Lung (tissue), 12 donors: ENCODE data around the gene PTH2R. TPM values are rescaled to one million over a fixed set of nuclear protein-coding genes. Genes with fewer than 3 reads are reported as not detected.
"Not testable (repeated sequence)": the region's sequence is repeated elsewhere in the genome, so short reads cannot be mapped to it uniquely, and the experiment has no call there.

Experiments used
- ATAC-seq: fragments of 200-7000 bp; cut with Tn5 transposase; one replicate; pipeline ENCODE4 v1.9.1; 2020; ENCODE audit warnings: moderate number of reproducible peaks; ENCODE audit not compliant: insufficient read depth, low FRiP score
- DNase-seq, 3 donors: peaks; one replicate each; pipeline ENCODE4 v3.0.0-alpha.2; 2013 to 2017
- H3K27ac ChIP-seq, 2 donors: one replicate each; pipeline ENCODE4 v1.5.1; 2013; ENCODE audit warnings: mild to moderate bottlenecking in 2 of 2, moderate library complexity in 2 of 2, control low read depth in 1 of 2, inconsistent platforms in 1 of 2, low read depth in 1 of 2, low read length in 1 of 2
- H3K27me3 ChIP-seq, 3 donors: one replicate each; pipeline ENCODE4 v1.5.1; 2013; ENCODE audit warnings: low read length in 2 of 3; ENCODE audit not compliant: control insufficient read depth in 3 of 3, insufficient read depth in 3 of 3
- H3K36me3 ChIP-seq, 4 donors: one replicate each; pipeline ENCODE4 v1.5.1; 2013; ENCODE audit warnings: low read length in 4 of 4, mild to moderate bottlenecking in 1 of 4, moderate library complexity in 1 of 4; ENCODE audit not compliant: control insufficient read depth in 4 of 4, insufficient read depth in 4 of 4
- H3K4me1 ChIP-seq, 5 donors: one replicate each; pipeline ENCODE4 v1.5.1; 2013; ENCODE audit warnings: low read length in 5 of 5, mild to moderate bottlenecking in 2 of 5, moderate library complexity in 1 of 5; ENCODE audit not compliant: control insufficient read depth in 5 of 5, insufficient read depth in 5 of 5
- H3K4me3 ChIP-seq: one replicate; pipeline ENCODE4 v1.5.1; 2013; ENCODE audit warnings: mild to moderate bottlenecking, control low read depth, moderate library complexity
- H3K9ac ChIP-seq, 2 donors: one replicate each; pipeline ENCODE4 v1.5.1; 2013; ENCODE audit warnings: low read length in 2 of 2, control low read depth in 1 of 2; ENCODE audit not compliant: insufficient read depth in 1 of 2
- H3K9me3 ChIP-seq, 4 donors: one replicate each; pipeline ENCODE4 v1.5.1; 2013; ENCODE audit warnings: low read length in 3 of 4, mild to moderate bottlenecking in 1 of 4, moderate library complexity in 1 of 4; ENCODE audit not compliant: control insufficient read depth in 4 of 4, insufficient read depth in 3 of 4
- CTCF ChIP-seq: IDR thresholded peaks from 2 replicates; pipeline ENCODE4 v1.5.1; 2012; ENCODE audit warnings: mild to moderate bottlenecking; ENCODE audit errors: control extremely low read depth, extremely low read depth
- WGBS, 2 donors: extraction: QIAGEN DNeasy Blood & Tissue Kit; methylation state at CpG; one replicate each; pipeline ENCODE4 v1.1.7; 2013; 5-methylcytosine and 5-hydroxymethylcytosine counted together
- polyA plus RNA-seq, 2 donors: library from polyadenylated mRNA; stranded (reverse); fragments of 200-250 nt; gene quantifications; one replicate each; pipeline ENCODE4 v1.2.1, GENCODE V29; 2013
- total RNA-seq, 2 donors: library from RNA; depleted of rRNA in 1 of 2; stranded (reverse); fragments of >200 nt in 1 of 2; gene quantifications; one replicate each; pipeline ENCODE4 v1.2.1, GENCODE V29; 2014 to 2021
- donor health status: control.
- donor health status: control.
- donor health status: Bipolar disorder and iron deficiency.
- donor health status: healthy.
- donor health status: DM: yes; HTN: yes; CAD: no.

PTH2R gene
- total and polyA plus RNA-seq, 4 donors: 0.11 to 0.25 (median 0.13) TPM

GRCh38 chr2:208482453-208483015 is 75.9 kb downstream of the PTH2R start:
- H3K9me3 ChIP-seq, H3K4me3 ChIP-seq, H3K36me3 ChIP-seq, H3K27ac ChIP-seq, H3K4me1 ChIP-seq, ATAC-seq, DNase-seq, H3K9ac ChIP-seq, H3K27me3 ChIP-seq: not testable (repeated sequence)
- WGBS, 2 donors: 66 to 74% methylated on average over 8 of the region's 8 CpGs

- no peak overlapping the region for H3K9ac ChIP-seq
- H3K36me3 ChIP-seq: no peaks in the 10 kb centered on the region
- no peak for TF ChIP-seq CTCF
- 81 to 94% methylated on average over 3 of the region's 3 CpGs for WGBS, 2 donors
- H3K4me1 ChIP-seq: peaks cover 0 to 16% (median 0%) of the 10 kb centered on the region in 5 donors
- no peak overlapping the region for H3K27ac ChIP-seq
- DNase-seq (no peak), ATAC-seq (no peak)
- H3K9me3 ChIP-seq: peaks cover 0 to 2% (median 0%) of the 10 kb centered on the region in 4 donors
- H3K27me3 ChIP-seq: no peaks in the 10 kb centered on the region
- no peak overlapping the region for H3K4me3 ChIP-seq
Observed at GRCh38 chr2:208485390-208485789, 78.8 kb downstream of the PTH2R start.

GRCh38 chr2:208488686-208489564 is 82.3 kb downstream of the PTH2R start:
- 55 to 76% methylated on average over 12 of the region's 12 CpGs for WGBS, 2 donors
- H3K4me3 ChIP-seq: no peak overlapping the region
- DNase-seq: peak in 1 of 3 donors; percentile 6
- no peaks in the 10 kb centered on the region for H3K27me3 ChIP-seq
- ATAC-seq: no peak
- no peak for TF ChIP-seq CTCF
- H3K27ac ChIP-seq: no peak overlapping the region
- H3K36me3 ChIP-seq: no peaks in the 10 kb centered on the region
- H3K9ac ChIP-seq: no peak overlapping the region
- H3K9me3 ChIP-seq: no peaks in the 10 kb centered on the region
- peaks cover 0 to 24% (median 0%) of the 10 kb centered on the region in 5 donors for H3K4me1 ChIP-seq

- Histone ChIP-seq H3K9ac (no peak overlapping the region), H3K36me3 (no peaks in the 10 kb centered on the region), H3K27ac (no peak overlapping the region), H3K27me3 (no peaks in the 10 kb centered on the region), H3K4me3 (no peak overlapping the region), H3K9me3 (no peaks in the 10 kb centered on the region), H3K4me1 (peaks cover 0 to 24% (median 0%) of the 10 kb centered on the region in 5 donors)
- 19 to 64% methylated on average over 2 of the region's 2 CpGs for WGBS, 2 donors
- TF ChIP-seq CTCF: no peak
- DNase-seq: peak in 2 of 3 donors; percentile 34 to 46
- ATAC-seq: no peak
Observed at GRCh38 chr2:208489687-208490086, 83.1 kb downstream of the PTH2R start.
